Right atrium auricular region (tissue), 2 donors: Measurements from ENCODE around the gene ROS1. TPM values are rescaled to one million over a fixed set of nuclear protein-coding genes. Genes with fewer than 3 reads are reported as not detected.
"Not testable (repeated sequence)": the region's sequence is repeated elsewhere in the genome, so short reads cannot be mapped to it uniquely, and the experiment has no call there.

Source experiments
- DNase-seq: peaks from one replicate; pipeline ENCODE4 v3.0.0-alpha.2; 2019; ENCODE audit warnings: low spot score
- H3K27ac ChIP-seq, 2 donors: fragments of 200-600 bp; sonication (generic); 1 replicate in 1 of 2; 2 replicates in 1 of 2; pipeline ENCODE4 v1.5.1; 2016 to 2019
- H3K27me3 ChIP-seq, 2 donors: fragments of 200-600 bp; sonication (generic); one replicate each; pipeline versions ENCODE4 v1.5.1 to v1.6.0; 2017 to 2019
- H3K36me3 ChIP-seq: fragments of 200-600 bp; sonication (generic); one replicate; pipeline ENCODE4 v1.5.1; 2016
- H3K4me1 ChIP-seq, 2 donors: fragments of 200-600 bp; sonication (generic); one replicate each; pipeline versions ENCODE4 v1.5.1 to v1.6.0; 2017 to 2019
- H3K4me3 ChIP-seq, 2 donors: fragments of 200-600 bp; sonication (generic); 1 replicate in 1 of 2; 2 replicates in 1 of 2; pipeline ENCODE4 v1.5.1; 2017 to 2019; ENCODE audit warnings: mild to moderate bottlenecking in 1 of 2, moderate library complexity in 1 of 2
- H3K9me3 ChIP-seq, 2 donors: fragments of 200-600 bp; sonication (generic); one replicate each; pipeline ENCODE4 v1.5.1; 2019
- total RNA-seq, 2 donors: library from RNA; depleted of rRNA; stranded (reverse); fragments of >200 nt; gene quantifications; one replicate each; pipeline ENCODE4 v1.1.0, GENCODE V29; 2016
- TF ChIP-seq, protein P1 (sequence below), 2 donors: fragments of 200-600 bp; sonication (generic); IDR thresholded peaks; one replicate each; pipeline ENCODE4 v1.5.1; 2019; ENCODE audit warnings: antibody characterized with exemption in 2 of 2

The ROS1 gene
- total RNA-seq, 2 donors from 2014 or later, result not detected

DNA sequence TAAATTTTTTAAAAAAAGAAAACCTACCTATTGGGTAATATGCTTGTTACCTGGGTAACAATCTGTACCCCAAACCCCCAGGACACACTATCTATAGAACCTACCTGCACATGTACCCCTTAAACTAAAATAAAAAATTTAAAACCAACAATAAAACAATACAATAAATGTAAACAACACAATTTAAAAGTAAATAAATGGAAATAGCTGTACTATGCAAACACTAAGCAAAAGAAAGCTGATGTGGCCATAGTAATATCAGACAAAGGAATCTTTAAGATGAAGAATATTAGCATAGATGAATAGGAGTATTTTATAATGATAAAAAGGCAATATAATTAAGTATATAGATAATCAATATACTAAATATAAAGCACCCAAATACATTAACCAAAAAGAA is 50.3 kb downstream of the ROS1 start:
- DNase-seq, result no peak
- Histone ChIP-seq H3K4me1 (no peaks in the 10 kb centered on the region), H3K27ac (no peak overlapping the region), H3K4me3 (no peak overlapping the region), H3K9me3 (peaks cover 0 to 7% of the 10 kb centered on the region in 2 donors), H3K36me3 (no peaks in the 10 kb centered on the region), H3K27me3 (no peaks in the 10 kb centered on the region)
- TF ChIP-seq, protein P1, sequence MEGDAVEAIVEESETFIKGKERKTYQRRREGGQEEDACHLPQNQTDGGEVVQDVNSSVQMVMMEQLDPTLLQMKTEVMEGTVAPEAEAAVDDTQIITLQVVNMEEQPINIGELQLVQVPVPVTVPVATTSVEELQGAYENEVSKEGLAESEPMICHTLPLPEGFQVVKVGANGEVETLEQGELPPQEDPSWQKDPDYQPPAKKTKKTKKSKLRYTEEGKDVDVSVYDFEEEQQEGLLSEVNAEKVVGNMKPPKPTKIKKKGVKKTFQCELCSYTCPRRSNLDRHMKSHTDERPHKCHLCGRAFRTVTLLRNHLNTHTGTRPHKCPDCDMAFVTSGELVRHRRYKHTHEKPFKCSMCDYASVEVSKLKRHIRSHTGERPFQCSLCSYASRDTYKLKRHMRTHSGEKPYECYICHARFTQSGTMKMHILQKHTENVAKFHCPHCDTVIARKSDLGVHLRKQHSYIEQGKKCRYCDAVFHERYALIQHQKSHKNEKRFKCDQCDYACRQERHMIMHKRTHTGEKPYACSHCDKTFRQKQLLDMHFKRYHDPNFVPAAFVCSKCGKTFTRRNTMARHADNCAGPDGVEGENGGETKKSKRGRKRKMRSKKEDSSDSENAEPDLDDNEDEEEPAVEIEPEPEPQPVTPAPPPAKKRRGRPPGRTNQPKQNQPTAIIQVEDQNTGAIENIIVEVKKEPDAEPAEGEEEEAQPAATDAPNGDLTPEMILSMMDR (IDR thresholded peaks at IDR 0.05), result no peak

DNA sequence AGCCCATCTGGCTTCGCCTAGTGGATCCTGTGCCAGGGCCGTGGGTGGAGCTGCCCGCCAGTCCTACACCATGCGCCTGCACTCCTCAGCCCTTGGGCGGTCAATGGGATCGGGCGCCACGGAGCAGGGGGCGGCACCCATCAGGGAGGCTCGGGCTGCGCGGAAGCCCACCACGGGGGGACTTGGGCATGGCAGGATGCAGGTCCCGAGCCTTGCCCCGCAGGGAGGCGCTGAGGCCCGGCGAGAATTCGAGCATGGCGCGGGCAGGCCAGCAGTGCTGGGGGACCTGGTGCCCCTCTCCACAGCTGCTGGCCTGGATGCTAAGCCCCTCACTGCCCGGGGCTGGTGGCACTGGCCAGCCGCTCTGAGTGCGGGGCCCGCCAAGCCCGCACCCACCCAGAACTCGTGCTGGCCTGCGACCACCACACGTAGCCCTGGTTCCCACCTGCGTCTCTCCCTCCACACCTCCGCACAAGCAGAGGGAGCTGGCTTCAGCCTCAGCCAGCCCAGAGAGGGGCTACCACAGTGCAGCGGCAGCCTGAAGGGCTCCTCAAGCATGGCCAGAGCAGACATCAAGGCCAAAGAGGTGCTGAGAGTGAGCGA is 52.4 kb downstream of the ROS1 start:
- Histone ChIP-seq H3K9me3 (peaks cover 0 to 7% of the 10 kb centered on the region in 2 donors), H3K4me1 (no peaks in the 10 kb centered on the region), H3K27me3 (no peaks in the 10 kb centered on the region), H3K4me3 (no peak overlapping the region), H3K27ac (no peak overlapping the region), H3K36me3 (no peaks in the 10 kb centered on the region)
- TF ChIP-seq, protein P1 (IDR thresholded peaks at IDR 0.05), result no peak
- no peak for DNase-seq

DNA sequence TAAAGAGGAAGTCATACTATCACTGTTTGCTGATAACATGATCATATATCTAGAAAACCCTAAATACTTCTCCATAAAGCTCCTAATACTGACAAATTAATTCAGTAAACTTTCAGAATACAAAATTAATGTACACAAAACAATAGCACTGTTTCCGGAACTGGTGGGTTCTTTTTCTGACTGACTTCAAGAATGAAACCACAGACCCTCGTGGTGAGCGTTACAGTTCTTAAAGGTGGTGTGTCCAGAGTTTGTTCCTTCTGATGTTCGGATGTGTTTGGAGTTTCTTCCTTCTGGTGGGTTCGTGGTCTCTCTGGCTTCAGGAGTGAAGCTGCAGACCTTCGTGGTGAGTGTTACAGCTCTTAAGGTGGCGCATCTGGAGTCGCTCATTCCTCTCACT is 53.5 kb downstream of the ROS1 start:
- not testable (repeated sequence) for H3K4me3 ChIP-seq, DNase-seq, H3K4me1 ChIP-seq, H3K9me3 ChIP-seq, H3K27ac ChIP-seq, H3K36me3 ChIP-seq, H3K27me3 ChIP-seq

DNA sequence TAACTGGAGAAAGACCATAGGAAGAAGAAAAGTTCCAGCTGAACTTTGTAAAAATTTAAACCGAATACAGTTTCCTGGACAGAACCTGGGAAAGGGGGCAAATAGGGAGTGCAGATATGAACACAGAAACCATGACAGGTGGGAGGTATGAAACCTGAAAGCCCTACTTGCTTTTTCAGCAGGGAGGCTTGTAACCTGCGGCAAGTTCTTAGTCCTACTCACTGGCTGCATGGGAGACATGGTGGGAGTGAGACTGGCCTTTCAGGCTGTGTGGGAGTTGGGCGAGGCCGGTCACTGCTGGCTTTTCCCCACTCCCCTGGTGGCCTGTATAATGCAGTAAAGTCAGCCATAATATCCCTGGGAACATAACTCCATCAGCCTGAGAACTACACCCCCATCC is 54.2 kb downstream of the ROS1 start:
- Histone ChIP-seq H3K4me3 (no peak overlapping the region), H3K27ac (no peak overlapping the region), H3K27me3 (no peaks in the 10 kb centered on the region), H3K4me1 (no peaks in the 10 kb centered on the region), H3K9me3 (peaks cover 0 to 7% of the 10 kb centered on the region in 2 donors), H3K36me3 (no peaks in the 10 kb centered on the region)
- DNase-seq, result no peak
- TF ChIP-seq, protein P1 (IDR thresholded peaks at IDR 0.05), result no peak

DNA sequence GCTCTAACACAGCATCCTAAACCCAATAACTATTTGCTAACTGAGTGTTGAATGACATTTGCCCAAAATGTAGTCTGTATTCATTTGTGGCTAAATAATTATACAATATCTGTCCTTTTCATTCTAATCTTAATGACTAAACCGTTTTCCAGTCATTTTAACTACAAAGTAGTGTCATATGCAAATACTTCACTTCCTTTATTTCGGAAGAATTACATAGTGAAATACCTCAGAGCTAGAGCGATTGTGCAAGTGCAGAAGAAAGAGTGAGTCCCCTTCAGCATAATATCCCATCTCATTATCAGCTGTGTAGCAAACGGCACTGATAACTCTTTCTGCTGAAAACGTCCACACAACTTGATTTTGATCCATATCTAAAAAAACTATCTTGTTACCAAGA is 66.2 kb downstream of the ROS1 start:
- Histone ChIP-seq H3K9me3 (no peaks in the 10 kb centered on the region), H3K4me1 (no peaks in the 10 kb centered on the region), H3K27ac (no peak overlapping the region), H3K36me3 (no peaks in the 10 kb centered on the region), H3K27me3 (no peaks in the 10 kb centered on the region), H3K4me3 (no peak overlapping the region)
- DNase-seq, result no peak
- TF ChIP-seq, protein P1 (IDR thresholded peaks at IDR 0.05), result no peak

DNA sequence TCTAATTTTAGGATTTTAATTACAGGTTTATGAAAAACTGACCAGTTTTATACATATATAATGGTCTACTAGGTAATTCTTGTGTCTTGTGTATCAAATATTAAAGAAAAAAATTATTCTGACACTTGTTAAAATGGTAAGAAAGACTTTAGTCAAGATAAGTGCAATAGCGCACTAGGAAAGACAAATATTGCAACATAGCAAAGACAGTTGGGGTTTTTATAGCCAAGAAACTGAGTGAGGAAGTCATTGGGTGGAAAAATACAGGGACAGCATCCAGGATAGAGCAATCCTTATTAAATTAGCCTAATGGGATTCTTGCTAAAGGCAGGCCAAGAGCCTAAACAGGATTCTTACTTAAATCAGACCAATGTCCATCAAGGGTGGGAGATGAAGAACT is 71.1 kb downstream of the ROS1 start:
- Histone ChIP-seq H3K4me3 (no peak overlapping the region), H3K4me1 (no peaks in the 10 kb centered on the region)
- TF ChIP-seq, protein P1 (IDR thresholded peaks at IDR 0.05), result no peak

More for the DNA sequence above, 71.1 kb downstream of the ROS1 start:
- Histone ChIP-seq H3K9me3 (no peaks in the 10 kb centered on the region), H3K27me3 (no peaks in the 10 kb centered on the region), H3K36me3 (no peaks in the 10 kb centered on the region), H3K27ac (peak overlapping the region in 1 of 2 donors; percentile 15)
- no peak for DNase-seq
